Upper lobe of left lung (tissue), 6 donors: ENCODE data around the gene PRPF18. TPM values are rescaled to one million over a fixed set of nuclear protein-coding genes. Genes with fewer than 3 reads are reported as not detected.

Experiments used
- ATAC-seq, 2 donors: fragments of 200-7000 bp; cut with Tn5 transposase; one replicate each; pipeline ENCODE4 v1.9.1; 2022; ENCODE audit warnings: mild to moderate bottlenecking in 2 of 2, moderate library complexity in 2 of 2; ENCODE audit not compliant: low FRiP score in 2 of 2
- DNase-seq, 2 donors: peaks; one replicate each; pipeline ENCODE4 v3.0.0-alpha.2; 2019 to 2020
- H3K27ac ChIP-seq, 4 donors: fragments of 200-600 bp; sonication (generic); one replicate each; pipeline ENCODE4 v1.5.1; 2016 to 2019
- H3K27me3 ChIP-seq, 4 donors: fragments of 200-600 bp; sonication (generic); one replicate each; pipeline ENCODE4 v1.5.1; 2017 to 2019
- H3K36me3 ChIP-seq, 4 donors: fragments of 200-600 bp; sonication (generic); one replicate each; pipeline ENCODE4 v1.5.1; 2016 to 2019
- H3K4me1 ChIP-seq, 4 donors: fragments of 200-600 bp; sonication (generic); one replicate each; pipeline ENCODE4 v1.5.1; 2018 to 2019
- H3K4me3 ChIP-seq, 4 donors: fragments of 200-600 bp; sonication (generic); one replicate each; pipeline ENCODE4 v1.5.1; 2017 to 2019; ENCODE audit warnings: mild to moderate bottlenecking in 2 of 4, moderate library complexity in 1 of 4
- H3K9me3 ChIP-seq, 4 donors: fragments of 200-600 bp; sonication (generic); one replicate each; pipeline ENCODE4 v1.5.1; 2018 to 2019
- EP300 ChIP-seq, 4 donors: sonication (generic); formaldehyde crosslinking; IDR thresholded peaks; one replicate each; pipeline ENCODE4 v1.5.1; 2017; ENCODE audit warnings: antibody characterized with exemption in 4 of 4, control low read depth in 2 of 4
- POLR2A ChIP-seq, 4 donors: fragments of 450-650 bp; IDR thresholded peaks; one replicate each; pipeline ENCODE4 v1.5.1; 2016 to 2017; ENCODE audit warnings: antibody characterized with exemption in 4 of 4, mild to moderate bottlenecking in 2 of 4
- POLR2AphosphoS5 ChIP-seq, 2 donors: sonication (generic); formaldehyde crosslinking; IDR thresholded peaks; one replicate each; pipeline ENCODE4 v1.5.1; 2017; ENCODE audit warnings: antibody characterized with exemption in 2 of 2
- WGBS, 2 donors: methylation state at CpG; one replicate each; pipeline ENCODE4 v1.1.5; 2017 to 2018; 5-methylcytosine and 5-hydroxymethylcytosine counted together
- total RNA-seq, 6 donors: library from RNA; depleted of rRNA in 4 of 6; stranded (reverse); fragments of >200 nt in 4 of 6; gene quantifications; one replicate each; pipeline versions ENCODE4 v1.1.0 to v1.2.1, GENCODE V29; 2016 to 2021
- TF ChIP-seq, protein P1 (sequence below), 6 experiments: fragments of 450-650 bp in 4 of 6; fragments of 200-600 bp in 2 of 6; sonication (generic) in 2 of 6; IDR thresholded peaks; one replicate each; pipeline ENCODE4 v1.5.1; 2016 to 2019; ENCODE audit warnings: antibody characterized with exemption in 6 of 6
- donor health status: DM: no; HTN: no; CAD: no; lungs with moderate emphysema.
- donor health status: DM: no; HTN: yes; CAD: no; lungs with severe emphysema.

PRPF18 gene
- total RNA-seq, 6 donors from 2014 or later, result 14.4 to 50.3 (median 22.3) TPM

GRCh38 chr10:13661256-13661655 is 74.5 kb downstream of the PRPF18 start:
- no peaks in the 10 kb centered on the region for H3K27me3 ChIP-seq
- H3K4me3 ChIP-seq, result no peak overlapping the region
- 59 to 70% methylated on average over 8 of the region's 8 CpGs for WGBS, 2 donors
- H3K27ac ChIP-seq, result peak overlapping the region in 1 of 4 donors; percentile 24
- ATAC-seq (no peak), DNase-seq (no peak)
- TF ChIP-seq POLR2AphosphoS5 (IDR thresholded peaks at IDR 0.05) (no peak), EP300 (IDR thresholded peaks at IDR 0.05) (no peak), POLR2A (IDR thresholded peaks at IDR 0.05) (no peak)
- TF ChIP-seq, protein P1, sequence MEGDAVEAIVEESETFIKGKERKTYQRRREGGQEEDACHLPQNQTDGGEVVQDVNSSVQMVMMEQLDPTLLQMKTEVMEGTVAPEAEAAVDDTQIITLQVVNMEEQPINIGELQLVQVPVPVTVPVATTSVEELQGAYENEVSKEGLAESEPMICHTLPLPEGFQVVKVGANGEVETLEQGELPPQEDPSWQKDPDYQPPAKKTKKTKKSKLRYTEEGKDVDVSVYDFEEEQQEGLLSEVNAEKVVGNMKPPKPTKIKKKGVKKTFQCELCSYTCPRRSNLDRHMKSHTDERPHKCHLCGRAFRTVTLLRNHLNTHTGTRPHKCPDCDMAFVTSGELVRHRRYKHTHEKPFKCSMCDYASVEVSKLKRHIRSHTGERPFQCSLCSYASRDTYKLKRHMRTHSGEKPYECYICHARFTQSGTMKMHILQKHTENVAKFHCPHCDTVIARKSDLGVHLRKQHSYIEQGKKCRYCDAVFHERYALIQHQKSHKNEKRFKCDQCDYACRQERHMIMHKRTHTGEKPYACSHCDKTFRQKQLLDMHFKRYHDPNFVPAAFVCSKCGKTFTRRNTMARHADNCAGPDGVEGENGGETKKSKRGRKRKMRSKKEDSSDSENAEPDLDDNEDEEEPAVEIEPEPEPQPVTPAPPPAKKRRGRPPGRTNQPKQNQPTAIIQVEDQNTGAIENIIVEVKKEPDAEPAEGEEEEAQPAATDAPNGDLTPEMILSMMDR (IDR thresholded peaks at IDR 0.05), result no peak
- peaks cover 2 to 45% (median 28%) of the 10 kb centered on the region in 4 donors for H3K36me3 ChIP-seq
- H3K4me1 ChIP-seq, result peaks cover 17 to 22% (median 19%) of the 10 kb centered on the region in 4 donors
- H3K9me3 ChIP-seq, result no peaks in the 10 kb centered on the region

- H3K9me3 ChIP-seq, result no peaks in the 10 kb centered on the region
- H3K36me3 ChIP-seq, result peaks cover 2 to 39% (median 34%) of the 10 kb centered on the region in 4 donors
- H3K4me1 ChIP-seq, result peaks cover 0 to 7% (median 3%) of the 10 kb centered on the region in 4 donors
- 96 to 98% methylated on average over 20 of the region's 20 CpGs for WGBS, 2 donors
- DNase-seq, result peak in 1 of 2 donors; percentile 72
- H3K27ac ChIP-seq, result no peak overlapping the region
- peak in 1 of 2 donors; percentile 7 for ATAC-seq
- H3K4me3 ChIP-seq, result no peak overlapping the region
- H3K27me3 ChIP-seq, result no peaks in the 10 kb centered on the region
- no peak for TF ChIP-seq EP300 (IDR thresholded peaks at IDR 0.05)
- no peak for TF ChIP-seq POLR2A (IDR thresholded peaks at IDR 0.05)
- TF ChIP-seq, protein P1 (IDR thresholded peaks at IDR 0.05), result no peak
- TF ChIP-seq POLR2AphosphoS5 (IDR thresholded peaks at IDR 0.05), result no peak
These were observed 78.9 kb downstream of the PRPF18 start for GRCh38 chr10:13665516-13666262.

DNA sequence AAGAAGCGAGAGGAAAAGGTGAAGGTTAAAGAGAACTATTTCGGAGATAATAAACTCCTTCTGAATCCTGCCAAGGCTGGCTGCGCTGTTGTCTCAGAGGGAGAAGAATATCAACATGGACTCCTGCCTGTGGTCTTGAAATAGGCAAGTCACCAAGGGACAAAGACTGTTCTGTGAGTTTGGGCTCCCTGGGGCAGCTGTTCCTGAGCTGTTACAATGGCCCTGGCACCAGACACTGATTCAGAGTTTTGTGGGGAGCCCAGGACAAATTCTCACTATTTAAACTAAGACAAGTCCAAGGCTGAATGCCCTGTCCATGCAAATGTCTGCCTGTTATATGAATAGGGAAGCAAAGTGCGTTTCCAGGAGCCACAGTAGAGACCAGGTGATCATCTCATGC is 81.4 kb downstream of the PRPF18 start:
- Histone ChIP-seq H3K4me1 (peaks cover 0 to 7% (median 3%) of the 10 kb centered on the region in 4 donors), H3K36me3 (peaks cover 2 to 51% (median 35%) of the 10 kb centered on the region in 4 donors), H3K27ac (peak overlapping the region in 1 of 4 donors; percentile 44), H3K9me3 (no peaks in the 10 kb centered on the region), H3K4me3 (no peak overlapping the region), H3K27me3 (no peaks in the 10 kb centered on the region)
- TF ChIP-seq POLR2A (IDR thresholded peaks at IDR 0.05), result no peak
- no peak for DNase-seq
- 89 to 90% methylated on average over 4 of the region's 4 CpGs for WGBS, 2 donors
- no peak for ATAC-seq

GRCh38 chr10:13669182-13669855 is 82.6 kb downstream of the PRPF18 start:
- WGBS, 2 donors, result 73 to 89% methylated on average over 5 to 8 of the region's 8 CpGs
- H3K4me1 ChIP-seq, result peaks cover 0 to 7% (median 3%) of the 10 kb centered on the region in 4 donors
- H3K27ac ChIP-seq, result peak overlapping the region in 2 of 4 donors; percentile 2 to 47
- TF ChIP-seq POLR2A (IDR thresholded peaks at IDR 0.05), result no peak
- no peaks in the 10 kb centered on the region for H3K27me3 ChIP-seq
- H3K36me3 ChIP-seq, result peaks cover 0 to 53% (median 33%) of the 10 kb centered on the region in 4 donors
- no peaks in the 10 kb centered on the region for H3K9me3 ChIP-seq
- H3K4me3 ChIP-seq, result no peak overlapping the region
- no peak for DNase-seq
- ATAC-seq, result no peak

GRCh38 chr10:13669901-13670300 is 83.1 kb downstream of the PRPF18 start:
- Histone ChIP-seq H3K36me3 (peaks cover 0 to 56% (median 31%) of the 10 kb centered on the region in 4 donors), H3K27me3 (no peaks in the 10 kb centered on the region), H3K4me3 (no peak overlapping the region), H3K4me1 (peaks cover 0 to 7% (median 3%) of the 10 kb centered on the region in 4 donors), H3K9me3 (no peaks in the 10 kb centered on the region), H3K27ac (peak overlapping the region in 2 of 4 donors; percentile 2 to 47)
- ATAC-seq (no peak), DNase-seq (no peak)
- TF ChIP-seq POLR2A (IDR thresholded peaks at IDR 0.05), result no peak
- TF ChIP-seq, protein P1 (IDR thresholded peaks at IDR 0.05), result no peak
- no peak for TF ChIP-seq EP300 (IDR thresholded peaks at IDR 0.05)
- TF ChIP-seq POLR2AphosphoS5 (IDR thresholded peaks at IDR 0.05), result no peak
- 85 to 88% methylated on average over 12 of the region's 12 CpGs for WGBS, 2 donors
